ENCODE data around the gene CENPT.

CENPT gene
- total RNA-seq, result 32.3 to 106 reads per million in 2 experiments

GRCh38 chr16:67847064-67847861, at the start of gene CENPT:
TSS of gene CENPT (minus strand) at chr16:67847693. CDS start at chr16:67833859, 13,834 bp downstream.
- DNase-seq (ENCODE audit: low read depth), result no peak

- no peak for DNase-seq (ENCODE audit: low read depth)
Observed at GRCh38 chr16:67897231-67897630, 49.7 kb upstream of the CENPT start.

- no peak for DNase-seq (ENCODE audit: low read depth)
Observed at GRCh38 chr16:67893743-67894399, 46.4 kb upstream of the CENPT start.

- peak; percentile 92 for DNase-seq (ENCODE audit: low read depth)
Observed at GRCh38 chr16:67892899-67893742, 45.6 kb upstream of the CENPT start, which contains the start of gene PSKH1. TSS of gene PSKH1 (plus strand) at chr16:67893254. CDS start at chr16:67908750, 15,496 bp downstream.

GRCh38 chr16:67892375-67892774, 44.9 kb upstream of the CENPT start:
- no peak for DNase-seq (ENCODE audit: low read depth)

- no peak for DNase-seq (ENCODE audit: low read depth)
Observed at GRCh38 chr16:67888331-67888730, 40.8 kb upstream of the CENPT start.

- DNase-seq (ENCODE audit: low read depth), result no peak
Observed at GRCh38 chr16:67886387-67886786, 38.9 kb upstream of the CENPT start.

- DNase-seq (ENCODE audit: low read depth), result no peak
Observed at GRCh38 chr16:67885976-67886375, 38.5 kb upstream of the CENPT start.

GRCh38 chr16:67885545-67885944, 38.1 kb upstream of the CENPT start:
- no peak for DNase-seq (ENCODE audit: low read depth)

- no peak for DNase-seq (ENCODE audit: low read depth)
Observed at GRCh38 chr16:67884684-67885083, 37.2 kb upstream of the CENPT start, which contains the start of gene NRN1L. TSS of gene NRN1L (plus strand) at chr16:67884885. CDS start at chr16:67884904, 19 bp downstream.

GRCh38 chr16:67883872-67884261, 36.4 kb upstream of the CENPT start:
- DNase-seq (ENCODE audit: low read depth), result peak; percentile 67

GRCh38 chr16:67883146-67883871, 35.8 kb upstream of the CENPT start:
- DNase-seq (ENCODE audit: low read depth), result no peak

- DNase-seq (ENCODE audit: low read depth), result no peak
Observed at GRCh38 chr16:67882374-67883145, 35.1 kb upstream of the CENPT start.

- no peak for DNase-seq (ENCODE audit: low read depth)
Observed at GRCh38 chr16:67881621-67882161, 34.2 kb upstream of the CENPT start.

GRCh38 chr16:67880584-67880983, 33.1 kb upstream of the CENPT start:
- DNase-seq (ENCODE audit: low read depth), result no peak

GRCh38 chr16:67879936-67880335, 32.4 kb upstream of the CENPT start:
- DNase-seq (ENCODE audit: low read depth), result no peak

GRCh38 chr16:67879462-67879861, 32.0 kb upstream of the CENPT start:
- no peak for DNase-seq (ENCODE audit: low read depth)

GRCh38 chr16:67878846-67879245, 31.4 kb upstream of the CENPT start:
- DNase-seq (ENCODE audit: low read depth), result no peak

- DNase-seq (ENCODE audit: low read depth), result no peak
Observed at GRCh38 chr16:67878232-67878631, 30.7 kb upstream of the CENPT start.

- no peak for DNase-seq (ENCODE audit: low read depth)
Observed at GRCh38 chr16:67877064-67877463, 29.6 kb upstream of the CENPT start.

Measured in T follicular helper cell (primary cell).